HG03139 (cell line): ENCODE measurements around the gene LGALSL.

Source experiments
- ATAC-seq: cut with Tn5 transposase; IDR thresholded peaks from one replicate; pipeline ENCODE4 v1.9.1; 2021; ENCODE audit not compliant: unreplicated experiment

LGALSL gene

GRCh38 chr2:64453770-64454385, at the start of gene LGALSL:
Gene LGALSL, plus strand, starts transcription at chr2:64454162. Its CDS starts 384 bp downstream, at chr2:64454546.
- ATAC-seq, result peak; percentile 67

GRCh38 chr2:64404743-64405142, 49.2 kb upstream of the LGALSL start:
- ATAC-seq, result no peak

GRCh38 chr2:64405581-64406406, 48.2 kb upstream of the LGALSL start:
- no peak for ATAC-seq

GRCh38 chr2:64406407-64406774, 47.6 kb upstream of the LGALSL start:
- ATAC-seq, result no peak

DNA sequence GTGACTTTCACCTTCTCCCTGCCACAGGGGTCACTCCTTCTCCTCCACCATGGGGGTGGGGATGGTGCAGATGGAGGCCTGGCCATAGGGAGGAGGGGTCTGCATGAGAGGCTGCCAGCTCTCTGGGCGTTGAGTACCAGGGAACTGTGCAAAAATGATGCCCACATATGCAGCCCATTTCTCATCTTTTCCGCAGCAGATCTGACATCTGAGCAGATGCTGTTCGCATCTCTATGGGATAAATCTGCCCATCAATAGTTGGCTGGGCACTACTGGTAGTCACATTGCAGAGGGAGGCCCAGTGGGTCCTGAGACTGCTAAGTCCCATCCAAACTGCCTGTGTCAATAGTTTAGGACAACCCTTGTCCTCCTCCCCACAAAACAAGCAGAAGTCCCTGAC, 45.9 kb upstream of the LGALSL start:
- ATAC-seq, result no peak

- ATAC-seq, result no peak
These were observed 43.3 kb upstream of the LGALSL start for GRCh38 chr2:64410671-64411070.

DNA sequence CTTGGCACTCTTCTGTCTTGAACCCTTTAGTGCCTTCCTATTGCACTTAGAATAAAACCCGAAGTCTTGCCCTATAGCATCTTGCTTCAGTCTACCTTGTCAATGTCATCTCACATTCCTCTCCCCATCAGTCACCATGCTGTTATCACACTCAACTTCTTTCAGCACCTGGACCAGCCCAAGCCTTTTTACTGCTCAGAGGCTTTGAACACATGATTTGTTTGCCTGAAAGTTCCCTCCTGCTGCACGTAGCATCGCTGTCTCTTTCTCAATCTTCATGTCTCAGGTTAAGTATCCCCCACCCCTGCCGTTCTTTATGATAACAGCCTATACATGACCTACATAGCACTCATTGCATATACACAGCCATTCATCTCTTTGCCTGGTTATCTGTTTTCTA, 41.3 kb upstream of the LGALSL start:
- ATAC-seq, result no peak

GRCh38 chr2:64414736-64415435, 39.1 kb upstream of the LGALSL start:
- no peak for ATAC-seq

GRCh38 chr2:64417624-64418023, 36.3 kb upstream of the LGALSL start:
- no peak for ATAC-seq

- no peak for ATAC-seq
These were observed 34.3 kb upstream of the LGALSL start for GRCh38 chr2:64419596-64420165.

- no peak for ATAC-seq
These were observed 33.3 kb upstream of the LGALSL start for GRCh38 chr2:64420677-64421076.

DNA sequence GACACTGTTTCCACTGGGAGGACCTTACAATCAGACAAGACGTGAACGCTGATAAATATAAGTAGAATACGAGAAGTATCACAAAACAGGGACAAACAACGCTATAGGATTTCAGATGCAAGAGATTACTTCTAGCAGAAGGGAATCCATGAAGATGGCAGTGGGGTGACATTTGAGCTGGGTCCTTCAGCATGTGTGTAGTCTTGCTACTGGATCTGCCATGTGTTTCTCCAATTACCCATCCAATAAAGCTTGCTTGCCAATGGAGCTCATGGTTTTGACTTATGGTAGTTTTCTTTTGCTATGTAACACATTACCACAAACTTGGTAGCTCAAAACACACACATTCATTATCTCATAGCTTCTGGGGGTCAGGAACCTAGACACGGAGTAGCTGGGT, 32.8 kb upstream of the LGALSL start:
- ATAC-seq, result no peak

DNA sequence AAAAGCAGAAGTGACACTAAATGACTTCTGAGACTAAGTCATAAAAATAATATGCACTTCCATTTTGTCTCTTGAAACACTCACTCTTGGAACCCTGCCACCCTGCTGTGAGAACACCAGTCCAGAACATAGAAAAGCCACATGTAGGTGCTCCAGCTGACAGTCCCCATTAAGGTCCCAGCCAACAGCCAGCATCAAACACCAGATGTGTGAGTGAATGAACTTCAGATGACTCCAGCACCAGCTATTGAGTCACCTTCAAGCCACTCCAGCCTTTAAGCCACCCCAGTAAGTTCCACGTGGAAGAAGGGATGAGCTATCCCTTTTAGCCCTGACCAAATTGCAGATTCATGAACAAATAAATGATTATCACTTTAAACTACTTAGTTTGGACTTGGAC, 31.5 kb upstream of the LGALSL start:
- ATAC-seq, result no peak

GRCh38 chr2:64423303-64423702, 30.7 kb upstream of the LGALSL start:
- no peak for ATAC-seq

DNA sequence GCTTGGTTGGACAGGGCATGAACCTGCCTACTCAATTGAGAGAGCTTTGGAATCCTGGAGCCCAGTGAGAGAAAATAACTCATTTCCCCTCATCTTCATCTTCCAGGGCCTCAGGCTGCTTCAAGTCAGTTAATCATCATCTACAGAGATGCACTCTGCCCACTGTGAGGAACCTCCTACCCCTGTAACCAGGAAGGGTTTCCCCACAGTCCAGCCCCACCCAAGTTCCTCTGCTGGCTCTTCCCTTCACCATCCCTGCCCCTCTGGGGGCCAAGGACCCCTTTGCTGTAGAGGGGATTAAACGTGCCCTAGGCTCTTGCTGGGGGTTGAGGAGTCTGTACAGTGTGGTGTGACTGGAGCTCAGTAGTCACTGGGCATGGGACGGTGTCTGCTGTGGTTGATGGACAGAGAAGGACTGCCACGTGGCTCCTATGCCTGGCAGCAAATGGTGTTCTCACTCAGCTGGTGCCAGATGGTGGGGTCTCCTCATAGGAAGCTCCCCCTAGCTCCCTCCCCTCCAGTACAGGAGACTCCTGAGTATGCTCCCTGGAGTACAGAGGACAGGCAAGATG, 29.5 kb upstream of the LGALSL start:
- no peak for ATAC-seq

GRCh38 chr2:64426183-64426952, 27.6 kb upstream of the LGALSL start:
- no peak for ATAC-seq

GRCh38 chr2:64434039-64434657, 19.8 kb upstream of the LGALSL start:
- no peak for ATAC-seq

DNA sequence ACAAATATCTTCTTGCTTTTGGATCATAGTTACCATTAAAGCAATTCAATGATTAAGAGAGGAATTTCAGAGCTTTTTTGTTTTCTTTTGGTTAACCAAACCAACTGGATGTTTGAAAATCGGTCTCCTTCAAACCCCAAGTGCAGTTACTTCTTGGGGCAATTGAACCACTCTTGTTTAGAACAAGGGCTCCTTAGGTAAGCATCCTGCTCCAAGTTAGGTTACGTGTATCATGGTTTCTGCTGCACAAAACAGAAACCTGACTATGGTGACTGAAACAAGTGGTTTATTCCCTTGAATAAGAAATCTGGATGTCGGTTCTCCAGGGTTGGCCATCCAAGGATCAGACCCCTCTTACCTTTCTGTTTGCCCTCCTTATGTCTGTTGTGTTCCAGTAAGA, 16.1 kb upstream of the LGALSL start:
- no peak for ATAC-seq

- no peak for ATAC-seq
These were observed 14.8 kb upstream of the LGALSL start for GRCh38 chr2:64439194-64439593.

DNA sequence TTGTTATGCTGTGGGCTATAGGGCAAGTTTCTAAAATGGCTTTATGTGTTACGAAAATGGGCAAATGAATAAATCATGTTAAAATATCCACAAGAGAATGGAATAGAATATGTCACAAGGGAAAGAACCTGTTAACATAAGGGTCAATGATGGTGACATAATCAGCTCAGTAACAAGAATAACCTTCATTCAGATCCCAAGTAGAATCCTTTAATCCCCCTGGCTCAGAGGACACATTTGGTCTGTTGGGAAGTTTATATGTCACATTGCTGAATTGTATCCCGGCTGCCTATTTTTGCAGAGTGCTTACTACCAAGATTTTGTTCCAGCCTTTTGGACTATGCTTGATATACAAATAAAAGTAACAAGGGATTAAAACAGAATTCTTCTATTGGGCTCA, 13.1 kb upstream of the LGALSL start:
- no peak for ATAC-seq
